EH (cell line): ENCODE results near the gene MLLT1.

ENCODE experiments used
- DNase-seq: peaks from one replicate; pipeline ENCODE4 v3.0.0-alpha.2; 2015; ENCODE audit warnings: low read depth

Gene MLLT1

GRCh38 chr19:6233827-6234511 lies 45.8 kb downstream of the MLLT1 start:
- DNase-seq: peak; percentile 40

- peak; percentile 65 for DNase-seq
These were observed 46.5 kb downstream of the MLLT1 start for GRCh38 chr19:6233056-6233826.

- DNase-seq: peak; percentile 95
These were observed 47.1 kb downstream of the MLLT1 start for GRCh38 chr19:6232601-6233055.

- DNase-seq: no peak
These were observed 48.8 kb downstream of the MLLT1 start for GRCh38 chr19:6230991-6231448.

- no peak for DNase-seq
These were observed 49.6 kb downstream of the MLLT1 start for GRCh38 chr19:6229951-6230712.

GRCh38 chr19:6229216-6229913 lies 50.4 kb downstream of the MLLT1 start:
- DNase-seq: no peak

- DNase-seq: peak; percentile 40
These were observed 51.1 kb downstream of the MLLT1 start for GRCh38 chr19:6228551-6229215.

- no peak for DNase-seq
These were observed 51.8 kb downstream of the MLLT1 start for GRCh38 chr19:6227936-6228325.

- DNase-seq: no peak
These were observed 52.4 kb downstream of the MLLT1 start for GRCh38 chr19:6227156-6227935.

GRCh38 chr19:6226444-6227155 lies 53.2 kb downstream of the MLLT1 start:
- no peak for DNase-seq

- DNase-seq: no peak
These were observed 53.8 kb downstream of the MLLT1 start for GRCh38 chr19:6226012-6226411.

- no peak for DNase-seq
These were observed 54.4 kb downstream of the MLLT1 start for GRCh38 chr19:6225232-6225865.

GRCh38 chr19:6224308-6224675 lies 55.5 kb downstream of the MLLT1 start:
- no peak for DNase-seq

- no peak for DNase-seq
These were observed 56.1 kb downstream of the MLLT1 start for GRCh38 chr19:6223461-6224307.

- DNase-seq: peak; percentile 51
These were observed 56.9 kb downstream of the MLLT1 start for GRCh38 chr19:6222884-6223283.

GRCh38 chr19:6221878-6222746 lies 57.7 kb downstream of the MLLT1 start:
- DNase-seq: no peak

- no peak for DNase-seq
These were observed 58.4 kb downstream of the MLLT1 start for GRCh38 chr19:6221220-6221877.
